ENCODE data around the gene MAN1A2. TPM values are rescaled to one million over a fixed set of nuclear protein-coding genes. Genes with fewer than 3 reads are reported as not detected.
A peak's percentile ranks its signal among the peaks of the same experiment; 100 is the strongest.

Gene MAN1A2
- polyA plus RNA-seq, 3 donors, result 4.0 to 10.5 (median 7.2) TPM

- peak overlapping the region in 1 of 2 donors; percentile 90 for H3K27ac ChIP-seq (ENCODE audit: low read depth in 1 of 2, low read length in 2 of 2)
- H3K36me3 ChIP-seq (replicated peaks in 1 of 2; ENCODE audit: control insufficient read depth in 1 of 2, insufficient read depth in 2 of 2, low read length in 2 of 2), result no peaks in the 10 kb centered on the region
- Mint-ChIP-seq H3K27me3 (ENCODE audit: low read depth in 3 of 3) (peaks cover 0 to 2% (median 0%) of the 10 kb centered on the region in 3 donors), H3K36me3 (no peaks in the 10 kb centered on the region), H3K27ac (peak overlapping the region in 5 of 7 donors; percentile 89 to 97 (median 92)), H3K4me1 (peaks cover 40% of the 10 kb centered on the region), H3K4me3 (peak overlapping the region; percentile 94), H3K9me3 (peaks cover 0 to 3% (median 0%) of the 10 kb centered on the region in 7 donors)
- peak overlapping the region; percentile 92 for H2AFZ ChIP-seq (ENCODE audit: insufficient read depth, low read depth, low read length, poor library complexity, severe bottlenecking)
- peak overlapping the region; percentile 89 for H3K9ac ChIP-seq (ENCODE audit: insufficient read depth, low read length, poor library complexity, severe bottlenecking)
- no CpG with 5 or more reads among the region's 8 CpGs for WGBS (ENCODE audit: insufficient coverage)
- intact Hi-C loops (cut with micrococcal nuclease), result loop anchor here in 1 of 2 donors (5.0 kb wide), 1 partner anchor 243 kb away; the partner anchor contains the start of gene TRIM45
- H3K79me2 ChIP-seq (ENCODE audit: insufficient read depth, low read length), result peaks cover 43% of the 10 kb centered on the region
- TF ChIP-seq CTCF (IDR thresholded peaks at IDR 0.05), result no peak
- peak overlapping the region; percentile 79 to 90 (median 84) for H3K4me3 ChIP-seq (replicated peaks in 1 of 3; ENCODE audit: low read depth in 2 of 3, low read length in 3 of 3)
- H3K4me1 ChIP-seq (ENCODE audit: control insufficient read depth in 1 of 2, insufficient read depth in 2 of 2, low read length in 2 of 2), result peaks cover 30 to 42% of the 10 kb centered on the region in 2 donors
- no peak for DNase-seq
- peak overlapping the region; percentile 79 for H3K4me2 ChIP-seq (replicated peaks; ENCODE audit: extremely low read depth, low read length, poor library complexity, severe bottlenecking)
- H4K20me1 ChIP-seq (ENCODE audit: insufficient read depth, low read length), result no peaks in the 10 kb centered on the region
- H3K9me3 ChIP-seq (replicated peaks in 1 of 2; ENCODE audit: control insufficient read depth in 1 of 2, insufficient read depth in 1 of 2, low read length in 2 of 2), result no peaks in the 10 kb centered on the region
- no peaks in the 10 kb centered on the region for H3K27me3 ChIP-seq (ENCODE audit: control insufficient read depth in 2 of 2, insufficient read depth in 2 of 2, low read length in 2 of 2)
Measured at GRCh38 chr1:117365350-117366176, 1.7 kb upstream of the MAN1A2 start.

GRCh38 chr1:117366177-117367045, 838 bp upstream of the MAN1A2 start:
- H3K4me1 ChIP-seq (ENCODE audit: control insufficient read depth in 1 of 2, insufficient read depth in 2 of 2, low read length in 2 of 2), result peaks cover 33 to 44% of the 10 kb centered on the region in 2 donors
- peaks cover 45% of the 10 kb centered on the region for H3K4me1 Mint-ChIP-seq

More at GRCh38 chr1:117366177-117367045, 838 bp upstream of the MAN1A2 start:
- Histone ChIP-seq H3K9me3 (replicated peaks in 1 of 2; ENCODE audit: control insufficient read depth in 1 of 2, insufficient read depth in 1 of 2, low read length in 2 of 2) (no peaks in the 10 kb centered on the region), H3K27me3 (ENCODE audit: control insufficient read depth in 2 of 2, insufficient read depth in 2 of 2, low read length in 2 of 2) (no peaks in the 10 kb centered on the region), H3K9ac (ENCODE audit: insufficient read depth, low read length, poor library complexity, severe bottlenecking) (peak overlapping the region; percentile 89), H4K20me1 (ENCODE audit: insufficient read depth, low read length) (peaks cover 3% of the 10 kb centered on the region), H3K27ac (ENCODE audit: low read depth in 1 of 2, low read length in 2 of 2) (peak overlapping the region; percentile 90 to 91), H3K36me3 (replicated peaks in 1 of 2; ENCODE audit: control insufficient read depth in 1 of 2, insufficient read depth in 2 of 2, low read length in 2 of 2) (no peaks in the 10 kb centered on the region), H3K4me2 (replicated peaks; ENCODE audit: extremely low read depth, low read length, poor library complexity, severe bottlenecking) (peak overlapping the region; percentile 79), H3K4me3 (replicated peaks in 1 of 3; ENCODE audit: low read depth in 2 of 3, low read length in 3 of 3) (peak overlapping the region; percentile 79 to 90 (median 84)), H3K79me2 (ENCODE audit: insufficient read depth, low read length) (peaks cover 51% of the 10 kb centered on the region), H2AFZ (ENCODE audit: insufficient read depth, low read depth, low read length, poor library complexity, severe bottlenecking) (peak overlapping the region; percentile 92)
- H3K36me3 Mint-ChIP-seq, result no peaks in the 10 kb centered on the region
- peak; percentile 72 to 73 (median 73) for DNase-seq
- peaks cover 0 to 3% (median 0%) of the 10 kb centered on the region in 3 donors for H3K27me3 Mint-ChIP-seq (ENCODE audit: low read depth in 3 of 3)
- TF ChIP-seq CTCF (IDR thresholded peaks at IDR 0.05), result no peak
- peaks cover 0 to 3% (median 0%) of the 10 kb centered on the region in 7 donors for H3K9me3 Mint-ChIP-seq
- H3K27ac Mint-ChIP-seq, result peak overlapping the region; percentile 89 to 97 (median 93)
- H3K4me3 Mint-ChIP-seq, result peak overlapping the region; percentile 94
- intact Hi-C loops (cut with micrococcal nuclease), result loop anchor here in 1 of 2 donors (5.0 kb wide), 1 partner anchor 244 kb away; the partner anchor contains the start of gene TRIM45
- under 1% methylated on average over 74 of the region's 75 CpGs for WGBS (ENCODE audit: insufficient coverage)
